OCI-LY1 (cell line): Measurements from ENCODE around the gene C16orf90.

Experiments used
- H2AFZ ChIP-seq: fragments of 200-600 bp; sonication (generic), shearing (Covaris generic); 2 replicates; pipeline ENCODE4 v1.6.0; 2014; ENCODE audit warnings: antibody characterized with exemption, mild to moderate bottlenecking, low read length
- H3F3A ChIP-seq: fragments of 200-600 bp; sonication (generic), shearing (Covaris generic); 2 replicates; pipeline ENCODE4 v1.6.0; 2014; ENCODE audit warnings: mild to moderate bottlenecking, antibody characterized with exemption, low read length, moderate library complexity; ENCODE audit not compliant: insufficient read depth
- H3K27ac ChIP-seq: fragments of 200-600 bp; sonication (generic); 2 replicates; pipeline ENCODE4 v1.5.1; 2014; ENCODE audit warnings: low read length, mixed run types, mild to moderate bottlenecking, low read depth; ENCODE audit not compliant: poor library complexity, severe bottlenecking
- H3K27me3 ChIP-seq: fragments of 200-600 bp; sonication (generic); 2 replicates; pipeline ENCODE4 v1.6.0; 2014; ENCODE audit warnings: antibody characterized with exemption, mild to moderate bottlenecking, low read length, moderate library complexity; ENCODE audit not compliant: insufficient read depth
- H3K36me3 ChIP-seq: fragments of 200-600 bp; sonication (generic); 2 replicates; pipeline ENCODE4 v1.6.1; 2014; ENCODE audit warnings: mild to moderate bottlenecking, antibody characterized with exemption, low read length, moderate library complexity, mixed read lengths; ENCODE audit not compliant: insufficient read depth
- H3K4me1 ChIP-seq: fragments of 200-600 bp; sonication (generic); 2 replicates; pipeline ENCODE4 v1.5.1; 2014; ENCODE audit warnings: mild to moderate bottlenecking, low read length, moderate library complexity; ENCODE audit not compliant: insufficient read depth, severe bottlenecking
- H3K4me2 ChIP-seq: fragments of 200-600 bp; sonication (generic), shearing (Covaris generic); 2 replicates; pipeline ENCODE4 v1.6.1; 2014; ENCODE audit warnings: low read length
- H3K4me3 ChIP-seq: fragments of 200-600 bp; sonication (generic); 2 replicates; pipeline ENCODE4 v1.5.1; 2014; ENCODE audit warnings: low read length, low read depth, mild to moderate bottlenecking, mixed read lengths; ENCODE audit not compliant: poor library complexity, severe bottlenecking
- H3K79me2 ChIP-seq: fragments of 200-600 bp; shearing (Covaris generic); 2 replicates; pipeline ENCODE4 v1.6.1; 2016; ENCODE audit warnings: mixed run types, low read length, mixed read lengths; ENCODE audit not compliant: insufficient read depth
- H3K9ac ChIP-seq: fragments of 200-600 bp; sonication (generic), shearing (Covaris generic); 2 replicates; pipeline ENCODE4 v1.6.1; 2014; ENCODE audit warnings: mild to moderate bottlenecking, low read length, mixed read lengths
- H3K9me2 ChIP-seq: fragments of 200-600 bp; sonication (generic), shearing (Covaris generic); 2 replicates; pipeline ENCODE4 v1.6.1; 2014; ENCODE audit warnings: low read depth, mild to moderate bottlenecking, low read length, mixed read lengths
- H3K9me3 ChIP-seq: fragments of 200-600 bp; shearing (Covaris generic); 2 replicates; pipeline ENCODE4 v1.6.1; 2014; ENCODE audit warnings: low read length, mixed read lengths
- H4K20me1 ChIP-seq: fragments of 200-600 bp; sonication (generic), shearing (Covaris generic); 2 replicates; pipeline ENCODE4 v1.6.0; 2016; ENCODE audit warnings: mild to moderate bottlenecking, low read length; ENCODE audit not compliant: insufficient read depth
- CTCF ChIP-seq: fragments of 200-600 bp; sonication (generic), shearing (Covaris generic); IDR thresholded peaks from 2 replicates; pipeline ENCODE4 v1.5.1; 2017; ENCODE audit warnings: mild to moderate bottlenecking, antibody characterized with exemption, low read length, moderate library complexity, mixed read lengths
- EZH2 ChIP-seq: fragments of 200-600 bp; sonication (generic), shearing (Covaris generic); IDR thresholded peaks from 2 replicates; pipeline ENCODE4 v1.8.0; 2017; ENCODE audit warnings: borderline replicate concordance, mixed run types, mild to moderate bottlenecking, antibody characterized with exemption, low read length, moderate library complexity, mixed read lengths

Gene C16orf90

GRCh38 chr16:3460585-3460984, 34.7 kb downstream of the C16orf90 start:
- H3K27ac ChIP-seq: no peak overlapping the region
- H3K9me2 ChIP-seq: no peaks in the 10 kb centered on the region

GRCh38 chr16:3460121-3460520, 35.2 kb downstream of the C16orf90 start:
- Histone ChIP-seq H4K20me1 (no peaks in the 10 kb centered on the region), H3K36me3 (no peaks in the 10 kb centered on the region), H3K4me3 (no peak overlapping the region), H3K9ac (no peak overlapping the region), H3K79me2 (peaks cover 55% of the 10 kb centered on the region), H3K9me3 (no peaks in the 10 kb centered on the region), H3K4me2 (peak overlapping the region; percentile 97; the same call in 1 of the 2 replicates), H3K4me1 (peaks cover 38% of the 10 kb centered on the region), H3K9me2 (no peaks in the 10 kb centered on the region), H3F3A (no peaks in the 10 kb centered on the region), H3K27ac (no peak overlapping the region), H2AFZ (no peak overlapping the region), H3K27me3 (no peaks in the 10 kb centered on the region)
- no peak for TF ChIP-seq EZH2
- no peak for TF ChIP-seq CTCF

More at GRCh38 chr16:3460585-3460984, 34.7 kb downstream of the C16orf90 start:
- H3K4me3 ChIP-seq: no peak overlapping the region
- H3K36me3 ChIP-seq: peaks cover 3% of the 10 kb centered on the region
- no peaks in the 10 kb centered on the region for H3K9me3 ChIP-seq
- H4K20me1 ChIP-seq: no peaks in the 10 kb centered on the region
- peaks cover 38% of the 10 kb centered on the region for H3K4me1 ChIP-seq
- H3K4me2 ChIP-seq: no peak overlapping the region
- TF ChIP-seq EZH2 (no peak), CTCF (no peak)
- H3F3A ChIP-seq: no peaks in the 10 kb centered on the region
- no peak overlapping the region for H3K9ac ChIP-seq
- peaks cover 58% of the 10 kb centered on the region for H3K79me2 ChIP-seq
- no peaks in the 10 kb centered on the region for H3K27me3 ChIP-seq
- no peak overlapping the region for H2AFZ ChIP-seq

GRCh38 chr16:3459401-3460090, 35.7 kb downstream of the C16orf90 start:
- H3K9me2 ChIP-seq: no peaks in the 10 kb centered on the region
- no peaks in the 10 kb centered on the region for H4K20me1 ChIP-seq
- no peak overlapping the region for H2AFZ ChIP-seq
- peak overlapping the region; percentile 76; the same call in 1 of the 2 replicates for H3K9ac ChIP-seq
- TF ChIP-seq EZH2 (no peak), CTCF (no peak)
- H3K4me3 ChIP-seq: peak overlapping the region; percentile 72
- no peaks in the 10 kb centered on the region for H3K9me3 ChIP-seq
- H3K36me3 ChIP-seq: no peaks in the 10 kb centered on the region
- peaks cover 38% of the 10 kb centered on the region for H3K4me1 ChIP-seq
- peaks cover 52% of the 10 kb centered on the region for H3K79me2 ChIP-seq
- H3K27me3 ChIP-seq: no peaks in the 10 kb centered on the region
- no peaks in the 10 kb centered on the region for H3F3A ChIP-seq
- H3K27ac ChIP-seq: peak overlapping the region; percentile 52
- peak overlapping the region; percentile 97 for H3K4me2 ChIP-seq
